Heart left ventricle (tissue), 16 donors: ENCODE measurements around the gene KDM3A. TPM values are rescaled to one million over a fixed set of nuclear protein-coding genes. Genes with fewer than 3 reads are reported as not detected.

Source experiments
- ATAC-seq, 4 donors: fragments of 200-7000 bp; cut with Tn5 transposase; one replicate each; pipeline ENCODE4 v1.9.1; 2020 to 2022; ENCODE audit warnings: moderate library complexity in 4 of 4, mild to moderate bottlenecking in 3 of 4, moderate number of reproducible peaks in 1 of 4
- DNase-seq, 5 donors: peaks; one replicate each; pipeline ENCODE4 v3.0.0-alpha.2; 2020
- H3K27ac ChIP-seq, 12 donors: fragments of 200-600 bp; sonication (generic) in 4 of 12; one replicate each; pipeline versions ENCODE4 v1.5.0 to v1.8.0; 2016 to 2022; ENCODE audit warnings: mild to moderate bottlenecking in 2 of 12
- H3K27me3 ChIP-seq, 9 donors: fragments of 200-600 bp; sonication (generic) in 2 of 9; one replicate each; pipeline versions ENCODE4 v1.5.1 to v1.8.0; 2016 to 2022; ENCODE audit warnings: mild to moderate bottlenecking in 3 of 9
- H3K36me3 ChIP-seq, 9 donors: fragments of 200-600 bp; sonication (generic) in 2 of 9; one replicate each; pipeline versions ENCODE4 v1.5.0 to v1.8.0; 2018 to 2022; ENCODE audit warnings: mild to moderate bottlenecking in 2 of 9
- H3K4me1 ChIP-seq, 12 donors: fragments of 200-600 bp; sonication (generic) in 4 of 12; one replicate each; pipeline versions ENCODE4 v1.5.0 to v1.8.0; 2016 to 2022; ENCODE audit warnings: mild to moderate bottlenecking in 3 of 12
- H3K4me3 ChIP-seq, 12 donors: fragments of 200-600 bp; sonication (generic) in 4 of 12; one replicate each; pipeline versions ENCODE4 v1.5.0 to v1.8.0; 2017 to 2022; ENCODE audit warnings: mild to moderate bottlenecking in 9 of 12, moderate library complexity in 4 of 12
- H3K9me3 ChIP-seq, 12 donors: fragments of 200-600 bp; sonication (generic) in 4 of 12; one replicate each; pipeline versions ENCODE4 v1.5.0 to v1.8.0; 2016 to 2022; ENCODE audit warnings: mild to moderate bottlenecking in 1 of 12
- CTCF ChIP-seq, 12 donors: fragments of 200-600 bp; sonication (generic) in 4 of 12; IDR thresholded peaks; one replicate each; pipeline versions ENCODE4 v1.5.0 to v1.8.0; 2018 to 2022; ENCODE audit warnings: antibody characterized with exemption in 12 of 12, mild to moderate bottlenecking in 5 of 12
- POLR2A ChIP-seq, 2 donors: fragments of 450-650 bp; IDR thresholded peaks; one replicate each; pipeline ENCODE4 v1.6.1; 2017; ENCODE audit warnings: antibody characterized with exemption in 2 of 2, mild to moderate bottlenecking in 2 of 2, moderate library complexity in 2 of 2
- WGBS, 4 donors: extraction: QIAGEN DNeasy Blood & Tissue Kit in 2 of 4; methylation state at CpG; one replicate each; pipeline versions ENCODE4 v1.1.5 to v1.1.7; 2013 to 2018; 5-methylcytosine and 5-hydroxymethylcytosine counted together
- intact Hi-C, 10 donors: fragments of 100-400 bp; cut with DNase I; formaldehyde crosslinking; loops; one replicate each; pipeline versions ENCODE4 v1.11.1 to v1.14.2; 2022
- polyA plus RNA-seq, 2 donors: library from polyadenylated mRNA; stranded (reverse); fragments of 200-250 nt; gene quantifications; one replicate each; pipeline ENCODE4 v1.2.3, GENCODE V29; 2013
- total RNA-seq, 9 donors: library from RNA; depleted of rRNA in 2 of 9; stranded (reverse); fragments of >200 nt in 2 of 9; fragmentation: NEBNext Ultra II Directional in 3 of 9; extraction: Animal tissue kit (Norgen Biotek cat#: 25700) in 3 of 9; gene quantifications; one replicate each; pipeline versions ENCODE4 v1.1.0 to v1.2.4, GENCODE V29; 2016 to 2023
- donor health status: ischemic (EF 13 %, LVEDD 7.1; RV severe dilation, severe dysfunction).
- donor health status: healthy with polysubstance abuse.
- donor health status: DM: no; HTN: yes; CAD: no.
- donor health status: DM: no; HTN: no; CAD: no.
- donor health status: ischemic (EF 25% LVEDD 6.9; RV normal size, moderate dysfunction).
- donor health status: ischemic (EF 25% LVEDD 5.7; RV mildly dilated, moderate dysfunction).
- donor health status: healthy.
- donor health status: DM: yes; HTN: yes; CAD: no.
- donor health status: ischemic (EF 35%, LVEDD 5.7; RV mildly dilated, moderate dysfunction).
- donor health status: nonischemic (EF 11% LVEDD 7.7; RV severe dilation, severe dysfunction).
- donor health status: DM: yes; HTN: yes; CAD: no.
- donor health status: PGD.
- donor health status: ischemic (EF 29% LVEDD 5.4; RV normal size, mild dysfunction).
- donor health status: nonischemic (EF 23%, LVEDD 6.1; RV moderate dilation, normal function).

Gene KDM3A
- total and polyA plus RNA-seq, 11 donors, result 13.5 to 44.0 (median 32.5) TPM

DNA sequence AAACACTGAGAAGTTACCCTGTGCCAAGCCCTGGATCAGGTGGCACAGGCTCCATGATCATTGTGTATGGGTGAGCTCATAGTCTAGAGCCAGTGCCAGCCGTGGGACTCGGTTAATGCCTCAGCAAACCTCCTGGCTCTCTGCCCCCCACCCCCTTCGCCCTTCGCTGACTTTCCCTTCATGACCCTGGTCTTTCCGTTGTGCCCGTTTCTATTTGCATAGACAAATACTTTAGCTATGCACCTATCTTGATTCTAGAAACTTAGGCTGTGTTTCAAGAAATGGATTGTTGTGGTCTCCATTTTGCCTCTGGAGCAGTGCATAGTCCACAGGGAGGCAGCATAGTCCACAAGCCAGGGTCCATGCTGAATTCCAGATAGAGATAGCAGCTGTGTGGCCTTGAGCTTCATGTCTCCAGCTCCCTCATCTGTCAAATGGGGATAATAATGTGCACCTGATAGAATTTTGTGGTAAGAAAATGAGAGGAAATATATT lies 44.8 kb upstream of the KDM3A start:
- Histone ChIP-seq H3K4me1 (peaks cover 0 to 32% (median 8%) of the 10 kb centered on the region in 12 donors), H3K27me3 (no peaks in the 10 kb centered on the region), H3K36me3 (no peaks in the 10 kb centered on the region), H3K4me3 (no peak overlapping the region), H3K9me3 (peaks cover 0 to 3% (median 0%) of the 10 kb centered on the region in 12 donors), H3K27ac (peak overlapping the region in 3 of 12 donors; percentile 4 to 84 (median 83))
- intact Hi-C loops, result loop anchor here in 2 of 10 donors (5.0 to 10.0 kb wide), 3 partner anchors 41 to 308 kb away; partner anchors contain the start of gene KDM3A (in 1 of the 2)
- peak in 10 of 12 donors; percentile 17 to 54 (median 42) for TF ChIP-seq CTCF (IDR thresholded peaks at IDR 0.05)
- no peak for TF ChIP-seq POLR2A (IDR thresholded peaks at IDR 0.05)
- ATAC-seq (peak in 3 of 4 donors; percentile 49 to 59 (median 56)), DNase-seq (peak in 4 of 5 donors; percentile 27 to 66 (median 36))
- WGBS, 4 donors, result 48 to 86% (median 73%) methylated on average over 6 of the region's 6 CpGs

- Histone ChIP-seq H3K27ac (no peak overlapping the region), H3K27me3 (no peaks in the 10 kb centered on the region), H3K4me3 (no peak overlapping the region), H3K36me3 (no peaks in the 10 kb centered on the region), H3K9me3 (peaks cover 0 to 2% (median 0%) of the 10 kb centered on the region in 12 donors), H3K4me1 (peaks cover 0 to 27% (median 6%) of the 10 kb centered on the region in 12 donors)
- WGBS, 4 donors, result 36 to 48% (median 41%) methylated on average over 6 of the region's 6 CpGs
- intact Hi-C loops, result loop anchor here in 3 of 10 donors (2.0 to 10.0 kb wide), 4 partner anchors 39 to 307 kb away; partner anchors contain the start of gene KDM3A (in 2 of the 3)
- DNase-seq (no peak), ATAC-seq (no peak)
- TF ChIP-seq CTCF (IDR thresholded peaks at IDR 0.05) (no peak), POLR2A (IDR thresholded peaks at IDR 0.05) (no peak)
Observed at GRCh38 chr2:86397986-86398385, 43.2 kb upstream of the KDM3A start.

GRCh38 chr2:86398500-86399474 lies 42.4 kb upstream of the KDM3A start:
- 92 to 95% (median 92%) methylated on average over 7 of the region's 7 CpGs for WGBS, 4 donors
- no peak overlapping the region for H3K27ac ChIP-seq
- intact Hi-C loops, result loop anchor here in 3 of 10 donors (2.0 to 10.0 kb wide), 4 partner anchors 39 to 306 kb away; partner anchors contain the start of gene KDM3A (in 2 of the 3)
- no peak overlapping the region for H3K4me3 ChIP-seq
- no peaks in the 10 kb centered on the region for H3K27me3 ChIP-seq
- ATAC-seq, result no peak
- peaks cover 0 to 2% (median 0%) of the 10 kb centered on the region in 12 donors for H3K9me3 ChIP-seq
- DNase-seq, result no peak
- TF ChIP-seq CTCF (IDR thresholded peaks at IDR 0.05), result no peak
- TF ChIP-seq POLR2A (IDR thresholded peaks at IDR 0.05), result no peak
- peaks cover 0 to 20% (median 0%) of the 10 kb centered on the region in 12 donors for H3K4me1 ChIP-seq
- H3K36me3 ChIP-seq, result no peaks in the 10 kb centered on the region

- Histone ChIP-seq H3K36me3 (no peaks in the 10 kb centered on the region), H3K27ac (no peak overlapping the region), H3K9me3 (peaks cover 0 to 2% (median 0%) of the 10 kb centered on the region in 12 donors), H3K27me3 (no peaks in the 10 kb centered on the region), H3K4me1 (peaks cover 0 to 8% (median 0%) of the 10 kb centered on the region in 12 donors), H3K4me3 (no peak overlapping the region)
- DNase-seq (no peak), ATAC-seq (no peak)
- intact Hi-C loops, result no loop called here
- WGBS, 4 donors, result 62 to 83% (median 77%) methylated on average over 1 of the region's 1 CpG
- TF ChIP-seq CTCF (IDR thresholded peaks at IDR 0.05), result no peak
- no peak for TF ChIP-seq POLR2A (IDR thresholded peaks at IDR 0.05)
Observed at GRCh38 chr2:86400321-86400720, 40.9 kb upstream of the KDM3A start.
